Coronary artery (tissue), 2 donors: Measurements from ENCODE around the gene CDH11.

Experiments
- DNase-seq: peaks from one replicate; pipeline ENCODE4 v3.0.0-alpha.2; 2017; ENCODE audit warnings: low spot score
- H3K27ac ChIP-seq, 2 donors: fragments of 200-600 bp; sonication (generic); one replicate each; pipeline ENCODE4 v1.5.1; 2016 to 2019
- H3K4me3 ChIP-seq: fragments of 200-600 bp; sonication (generic); 2 replicates; pipeline ENCODE4 v1.5.1; 2016; ENCODE audit warnings: mild to moderate bottlenecking, moderate library complexity
- TF ChIP-seq, protein P1 (sequence below): fragments of 200-600 bp; sonication (generic); IDR thresholded peaks from one replicate; pipeline ENCODE4 v1.5.1; 2019; ENCODE audit warnings: antibody characterized with exemption

Gene CDH11

DNA sequence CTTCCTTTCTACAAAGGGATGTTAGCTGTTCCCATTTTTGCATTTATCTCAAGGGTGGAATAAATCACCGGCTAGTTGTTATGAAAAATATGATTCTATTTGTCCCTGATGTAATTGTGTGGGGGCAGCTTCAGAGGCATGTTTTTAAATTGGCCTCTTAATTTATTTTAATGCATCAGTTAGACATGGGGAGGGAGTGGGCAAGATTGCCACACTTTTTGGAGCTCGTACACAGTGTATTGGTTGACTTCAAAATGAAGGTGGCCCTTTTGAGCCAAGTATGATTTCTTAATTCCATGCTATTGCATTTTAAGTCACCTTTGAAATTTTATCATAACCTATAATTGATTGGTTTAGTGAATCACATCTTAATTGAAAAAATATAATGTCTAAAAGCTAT is 223.7 kb downstream of the CDH11 start:
- no peak overlapping the region for H3K27ac ChIP-seq
- H3K4me3 ChIP-seq: no peak overlapping the region
- TF ChIP-seq, protein P1, sequence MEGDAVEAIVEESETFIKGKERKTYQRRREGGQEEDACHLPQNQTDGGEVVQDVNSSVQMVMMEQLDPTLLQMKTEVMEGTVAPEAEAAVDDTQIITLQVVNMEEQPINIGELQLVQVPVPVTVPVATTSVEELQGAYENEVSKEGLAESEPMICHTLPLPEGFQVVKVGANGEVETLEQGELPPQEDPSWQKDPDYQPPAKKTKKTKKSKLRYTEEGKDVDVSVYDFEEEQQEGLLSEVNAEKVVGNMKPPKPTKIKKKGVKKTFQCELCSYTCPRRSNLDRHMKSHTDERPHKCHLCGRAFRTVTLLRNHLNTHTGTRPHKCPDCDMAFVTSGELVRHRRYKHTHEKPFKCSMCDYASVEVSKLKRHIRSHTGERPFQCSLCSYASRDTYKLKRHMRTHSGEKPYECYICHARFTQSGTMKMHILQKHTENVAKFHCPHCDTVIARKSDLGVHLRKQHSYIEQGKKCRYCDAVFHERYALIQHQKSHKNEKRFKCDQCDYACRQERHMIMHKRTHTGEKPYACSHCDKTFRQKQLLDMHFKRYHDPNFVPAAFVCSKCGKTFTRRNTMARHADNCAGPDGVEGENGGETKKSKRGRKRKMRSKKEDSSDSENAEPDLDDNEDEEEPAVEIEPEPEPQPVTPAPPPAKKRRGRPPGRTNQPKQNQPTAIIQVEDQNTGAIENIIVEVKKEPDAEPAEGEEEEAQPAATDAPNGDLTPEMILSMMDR: no peak
- DNase-seq: no peak
